Measurements from ENCODE around the gene PDE11A. TPM values are rescaled to one million over a fixed set of nuclear protein-coding genes. Genes with fewer than 3 reads are reported as not detected.

PDE11A gene
- total RNA-seq, 4 donors from 2014 or later = under 0.01 to 0.58 (median under 0.01) TPM; not detected in 1

- WGBS = 52% methylated on average over 1 of the region's 1 CpG
- DNase-seq (ENCODE audit: extremely low spot score) = no peak
- intact Hi-C loops (cut with DNase I) = no loop called here
- Histone ChIP-seq H3K4me3 (peak overlapping the region; percentile 13 to 53 (median 38)), H3K36me3 (no peaks in the 10 kb centered on the region), H3K4me1 (peaks cover 0 to 8% (median 5%) of the 10 kb centered on the region in 4 donors), H3K27ac (replicated peaks in 1 of 4) (peak overlapping the region in 3 of 4 donors; percentile 37 to 65 (median 49)), H3K9me3 (no peaks in the 10 kb centered on the region), H3K27me3 (no peaks in the 10 kb centered on the region)
- TF ChIP-seq POLR2A (IDR thresholded peaks at IDR 0.05; ENCODE audit: low read depth) (no peak), POLR2AphosphoS5 (IDR thresholded peaks at IDR 0.05) (no peak), CTCF (IDR thresholded peaks at IDR 0.05) (no peak), EP300 (IDR thresholded peaks at IDR 0.05) (no peak)
These were observed 438.7 kb downstream of the PDE11A start for GRCh38 chr2:177633910-177634294.

DNA sequence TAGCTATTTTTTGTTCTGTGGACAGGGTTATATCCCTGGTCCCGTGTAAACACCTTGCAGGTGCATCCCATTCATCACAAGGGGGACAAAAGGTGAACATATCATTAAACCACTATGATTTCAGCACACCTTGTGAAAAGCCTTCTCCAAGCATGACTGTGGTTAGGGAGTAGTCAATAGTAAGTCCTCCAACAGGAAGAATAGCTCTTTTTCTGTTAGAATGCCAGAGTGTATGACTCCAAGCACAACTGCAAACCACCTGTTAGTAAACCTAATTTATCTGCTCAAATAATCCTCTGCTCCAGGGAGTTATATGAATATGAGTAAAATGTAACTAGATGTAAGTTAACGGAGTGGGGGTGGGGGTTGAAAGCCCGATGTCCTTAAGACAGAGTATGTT, 439.5 kb downstream of the PDE11A start:
- no peaks in the 10 kb centered on the region for H3K36me3 ChIP-seq
- no peak overlapping the region for H3K4me3 ChIP-seq
- intact Hi-C loops (cut with DNase I) = no loop called here
- H3K27me3 ChIP-seq = no peaks in the 10 kb centered on the region
- 55% methylated on average over 3 of the region's 3 CpGs for WGBS
- H3K4me1 ChIP-seq = peaks cover 0 to 8% (median 5%) of the 10 kb centered on the region in 4 donors
- H3K27ac ChIP-seq (replicated peaks in 1 of 4) = no peak overlapping the region
- no peak for DNase-seq (ENCODE audit: extremely low spot score)
- no peaks in the 10 kb centered on the region for H3K9me3 ChIP-seq
- no peak for TF ChIP-seq EP300 (IDR thresholded peaks at IDR 0.05)
- TF ChIP-seq POLR2A (IDR thresholded peaks at IDR 0.05; ENCODE audit: low read depth) = no peak
- no peak for TF ChIP-seq CTCF (IDR thresholded peaks at IDR 0.05)
- TF ChIP-seq POLR2AphosphoS5 (IDR thresholded peaks at IDR 0.05) = no peak

DNA sequence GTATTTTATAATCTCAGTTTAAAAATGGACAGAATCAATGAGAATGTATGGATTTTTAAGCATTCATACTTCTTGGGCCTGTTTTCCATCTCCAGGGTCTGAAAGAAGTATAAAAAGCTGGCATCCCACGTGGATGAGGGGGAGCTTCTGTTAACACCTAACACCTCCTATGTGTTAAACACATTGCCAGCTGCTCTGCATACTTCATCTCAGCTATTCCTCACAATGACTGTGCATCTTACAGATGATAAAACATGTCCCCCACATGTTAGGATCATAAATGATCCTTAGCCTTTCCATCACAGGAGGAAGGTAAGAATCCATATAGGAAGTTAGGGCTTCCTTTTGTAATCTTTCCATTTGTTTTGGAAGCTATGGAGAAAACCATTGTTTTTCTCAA, 440.9 kb downstream of the PDE11A start:
- Histone ChIP-seq H3K4me3 (no peak overlapping the region), H3K36me3 (no peaks in the 10 kb centered on the region), H3K4me1 (peaks cover 0 to 8% (median 5%) of the 10 kb centered on the region in 4 donors), H3K27ac (replicated peaks in 1 of 4) (no peak overlapping the region), H3K27me3 (peaks cover 0 to 7% (median 2%) of the 10 kb centered on the region in 4 donors), H3K9me3 (no peaks in the 10 kb centered on the region)
- 29% methylated on average over 1 of the region's 1 CpG for WGBS
- no peak for TF ChIP-seq EP300 (IDR thresholded peaks at IDR 0.05)
- no peak for TF ChIP-seq CTCF (IDR thresholded peaks at IDR 0.05)
- TF ChIP-seq POLR2A (IDR thresholded peaks at IDR 0.05; ENCODE audit: low read depth) = no peak
- TF ChIP-seq POLR2AphosphoS5 (IDR thresholded peaks at IDR 0.05) = no peak
- no peak for DNase-seq (ENCODE audit: extremely low spot score)
- intact Hi-C loops (cut with DNase I) = no loop called here

- Histone ChIP-seq H3K27me3 (peaks cover 0 to 12% (median 2%) of the 10 kb centered on the region in 4 donors), H3K36me3 (no peaks in the 10 kb centered on the region), H3K9me3 (no peaks in the 10 kb centered on the region), H3K4me1 (peaks cover 5 to 8% (median 6%) of the 10 kb centered on the region in 4 donors), H3K27ac (replicated peaks in 1 of 4) (no peak overlapping the region), H3K4me3 (no peak overlapping the region)
- TF ChIP-seq POLR2AphosphoS5 (IDR thresholded peaks at IDR 0.05) (no peak), EP300 (IDR thresholded peaks at IDR 0.05) (no peak), POLR2A (IDR thresholded peaks at IDR 0.05; ENCODE audit: low read depth) (no peak), CTCF (IDR thresholded peaks at IDR 0.05) (no peak)
- intact Hi-C loops (cut with DNase I) = no loop called here
- WGBS = 73% methylated on average over 4 of the region's 4 CpGs
- DNase-seq (ENCODE audit: extremely low spot score) = no peak
These were observed 443.1 kb downstream of the PDE11A start for GRCh38 chr2:177629357-177630024.
